H9 (cell line): ENCODE measurements around the gene SSTR4. TPM values are rescaled to one million over a fixed set of nuclear protein-coding genes. Genes with fewer than 3 reads are reported as not detected.

Experiments
- DNase-seq: peaks from one replicate; pipeline ENCODE4 v3.0.0-alpha.2; 2017
- H2AFZ ChIP-seq: one replicate; pipeline ENCODE4 v1.6.1; 2013; ENCODE audit warnings: mild to moderate bottlenecking, low read length, control low read depth, moderate library complexity
- H2AK5ac ChIP-seq: 2 replicates; pipeline ENCODE4 v1.6.1; 2013; ENCODE audit warnings: low read length, control low read depth, mixed read lengths; ENCODE audit not compliant: insufficient read length
- H2BK120ac ChIP-seq: one replicate; pipeline ENCODE4 v1.6.1; 2013; ENCODE audit warnings: low read depth, mild to moderate bottlenecking, low read length, control low read depth, inconsistent platforms; ENCODE audit not compliant: poor library complexity, severe bottlenecking
- H2BK12ac ChIP-seq: 2 replicates; pipeline ENCODE4 v1.6.1; 2013; ENCODE audit warnings: low read length, control low read depth, mixed read lengths, low read depth; ENCODE audit not compliant: insufficient read length
- H2BK15ac ChIP-seq: 2 replicates; pipeline ENCODE4 v1.6.1; 2013; ENCODE audit warnings: low read depth, low read length, control low read depth
- H2BK20ac ChIP-seq: one replicate; pipeline ENCODE4 v1.6.1; 2013; ENCODE audit warnings: low read depth, mild to moderate bottlenecking, low read length, control low read depth, inconsistent platforms; ENCODE audit not compliant: poor library complexity, severe bottlenecking
- H2BK5ac ChIP-seq: 2 replicates; pipeline ENCODE4 v1.6.1; 2013; ENCODE audit warnings: low read length, control low read depth, mixed read lengths; ENCODE audit not compliant: insufficient read length
- H3K14ac ChIP-seq: 2 replicates; pipeline ENCODE4 v1.6.1; 2013; ENCODE audit warnings: low read length, control low read depth; ENCODE audit not compliant: insufficient read depth
- H3K18ac ChIP-seq: 2 replicates; pipeline ENCODE4 v1.6.1; 2013; ENCODE audit warnings: low read depth, mild to moderate bottlenecking, mixed read lengths, low read length, control low read depth; ENCODE audit not compliant: insufficient read length
- H3K23ac ChIP-seq: 2 replicates; pipeline ENCODE4 v1.6.1; 2013; ENCODE audit warnings: low read length, control low read depth, mixed read lengths, low read depth; ENCODE audit not compliant: insufficient read length
- H3K23me2 ChIP-seq: 2 replicates; pipeline ENCODE4 v1.6.1; 2013; ENCODE audit warnings: low read depth, mild to moderate bottlenecking, mixed read lengths, low read length, control low read depth; ENCODE audit not compliant: insufficient read length, poor library complexity, severe bottlenecking
- H3K27ac ChIP-seq: 2 replicates; pipeline ENCODE4 v1.5.1; 2013; ENCODE audit warnings: low read length, control low read depth, mixed read lengths, low read depth; ENCODE audit not compliant: insufficient read length
- H3K27me3 ChIP-seq: 2 replicates; pipeline ENCODE4 v1.6.1; 2013; ENCODE audit warnings: low read length, control low read depth, inconsistent platforms; ENCODE audit not compliant: insufficient read depth
- H3K4ac ChIP-seq: 2 replicates; pipeline ENCODE4 v1.6.1; 2013; ENCODE audit warnings: low read depth, mild to moderate bottlenecking, control low read depth, inconsistent platforms, low read length, moderate library complexity
- H3K4me1 ChIP-seq: 2 replicates; pipeline ENCODE4 v1.6.1; 2013; ENCODE audit warnings: low read length, control low read depth, inconsistent platforms; ENCODE audit not compliant: insufficient read depth
- H3K4me2 ChIP-seq: 2 replicates; pipeline ENCODE4 v1.6.1; 2013; ENCODE audit warnings: low read length, control low read depth, mixed read lengths; ENCODE audit not compliant: insufficient read length, insufficient read depth
- H3K56ac ChIP-seq: 2 replicates; pipeline ENCODE4 v1.6.1; 2013; ENCODE audit warnings: low read depth, mild to moderate bottlenecking, mixed read lengths, low read length, control low read depth; ENCODE audit not compliant: insufficient read length
- H3K79me1 ChIP-seq: 2 replicates; pipeline ENCODE4 v1.6.1; 2013; ENCODE audit warnings: low read depth, mild to moderate bottlenecking, moderate library complexity, low read length, control low read depth, inconsistent platforms; ENCODE audit not compliant: insufficient read depth, poor library complexity, severe bottlenecking
- H3K79me2 ChIP-seq: 2 replicates; pipeline ENCODE4 v1.6.1; 2013; ENCODE audit warnings: low read length, control low read depth, inconsistent platforms; ENCODE audit not compliant: insufficient read depth
- H3K9ac ChIP-seq: 2 replicates; pipeline ENCODE4 v1.6.1; 2013; ENCODE audit warnings: low read length, control low read depth, mixed read lengths; ENCODE audit not compliant: insufficient read length; ENCODE audit errors: extremely low read depth
- H3K9me3 ChIP-seq: one replicate; pipeline ENCODE4 v1.6.1; 2013; ENCODE audit warnings: low read depth, low read length, inconsistent platforms; ENCODE audit not compliant: control insufficient read depth
- H3T11ph ChIP-seq: one replicate; pipeline ENCODE4 v1.6.1; 2013; ENCODE audit warnings: mild to moderate bottlenecking, low read length, control low read depth, inconsistent platforms
- H4K20me1 ChIP-seq: one replicate; pipeline ENCODE4 v1.6.1; 2013; ENCODE audit not compliant: control insufficient read depth, insufficient read length, insufficient read depth
- H4K5ac ChIP-seq: 2 replicates; pipeline ENCODE4 v1.6.1; 2013; ENCODE audit warnings: low read depth, mild to moderate bottlenecking, mixed read lengths, low read length, control low read depth; ENCODE audit not compliant: insufficient read length
- H4K8ac ChIP-seq: replicated peaks from 2 replicates; pipeline ENCODE4 v1.6.1; 2013; ENCODE audit warnings: low read length, control low read depth, mixed read lengths, low read depth; ENCODE audit not compliant: insufficient read length
- H4K91ac ChIP-seq: 2 replicates; pipeline ENCODE4 v1.6.1; 2013; ENCODE audit warnings: low read depth, mild to moderate bottlenecking, moderate library complexity, mixed read lengths, low read length, control low read depth; ENCODE audit not compliant: insufficient read length
- H3K27ac Mint-ChIP-seq, 3 experiments: 2 replicates in 2 of 3; 3 replicates in 1 of 3; pipeline ENCODE4 v1.8.0; 2020 to 2021; ENCODE audit warnings: mixed read lengths in 3 of 3, mild to moderate bottlenecking in 1 of 3, moderate library complexity in 1 of 3
- H3K27me3 Mint-ChIP-seq: 2 replicates; pipeline ENCODE4 v1.8.0; 2021; ENCODE audit warnings: low read depth, mild to moderate bottlenecking, moderate library complexity, mixed read lengths
- H3K36me3 Mint-ChIP-seq, 3 experiments: 2 replicates in 2 of 3; 3 replicates in 1 of 3; pipeline ENCODE4 v1.8.0; 2020 to 2021; ENCODE audit warnings: low read depth in 3 of 3, mixed read lengths in 3 of 3; ENCODE audit not compliant: insufficient read depth in 1 of 3
- H3K4me1 Mint-ChIP-seq, 2 experiments: 2 replicates each; pipeline ENCODE4 v1.8.0; 2020; ENCODE audit warnings: mixed read lengths in 2 of 2
- H3K4me3 Mint-ChIP-seq, 2 experiments: 2 replicates in 1 of 2; 3 replicates in 1 of 2; pipeline ENCODE4 v1.8.0; 2020 to 2021; ENCODE audit warnings: mild to moderate bottlenecking in 2 of 2, mixed read lengths in 2 of 2, moderate library complexity in 1 of 2
- H3K9me3 Mint-ChIP-seq, 2 experiments: 2 replicates in 1 of 2; 3 replicates in 1 of 2; pipeline ENCODE4 v1.8.0; 2020; ENCODE audit warnings: mild to moderate bottlenecking in 2 of 2, mixed read lengths in 2 of 2, moderate library complexity in 1 of 2
- CTCF ChIP-seq: fragments of 200-600 bp; sonication (generic); conservative IDR thresholded peaks from 3 replicates; pipeline ENCODE4 v1.8.0; 2021; ENCODE audit warnings: antibody characterized with exemption, mild to moderate bottlenecking
- WGBS: extraction: QIAGEN DNeasy Blood & Tissue Kit; methylation state at CpG from one replicate; pipeline ENCODE4 v1.1.7; 2013; ENCODE audit warnings: missing lambda C conversion rate, low lambda C conversion rate, mixed read lengths; ENCODE audit not compliant: insufficient read length; ENCODE audit errors: extremely low coverage; 5-methylcytosine and 5-hydroxymethylcytosine counted together
- total RNA-seq: library from RNA; stranded (reverse); gene quantifications from 2 replicates; pipeline ENCODE4 v1.2.1, GENCODE V29; 2021

SSTR4 gene
- total RNA-seq, 1 experiment from 2014 or later = not detected

- no peaks in the 10 kb centered on the region for H3K23me2 ChIP-seq
- no peak overlapping the region for H3K9ac ChIP-seq
- H4K20me1 ChIP-seq = no peaks in the 10 kb centered on the region
- no peak overlapping the region for H2AK5ac ChIP-seq
- no peak overlapping the region for H2BK5ac ChIP-seq
- H3K4me2 ChIP-seq = no peak overlapping the region
- no peaks in the 10 kb centered on the region for H3K9me3 ChIP-seq
- DNase-seq = no peak
- H3K23ac ChIP-seq = no peak overlapping the region
- Mint-ChIP-seq H3K36me3 (no peaks in the 10 kb centered on the region), H3K9me3 (no peaks in the 10 kb centered on the region), H3K27me3 (0 out of 2 replicates have a peak, but pooled peaks cover 4% of the 10 kb centered on the region), H3K4me1 (peaks cover 14 to 17% of the 10 kb centered on the region in 2 experiments), H3K27ac (no peak overlapping the region), H3K4me3 (no peak overlapping the region)
- H3K27ac ChIP-seq = no peak overlapping the region
- H2BK20ac ChIP-seq = no peak overlapping the region
- no peak overlapping the region for H2AFZ ChIP-seq
- TF ChIP-seq CTCF = no peak
- H3K79me1 ChIP-seq = no peaks in the 10 kb centered on the region
- no peaks in the 10 kb centered on the region for H3K79me2 ChIP-seq
- no CpG with 5 or more reads among the region's 2 CpGs for WGBS
- H3K4me1 ChIP-seq = no peaks in the 10 kb centered on the region; the same call in 1 of the 2 replicates
- no peak overlapping the region for H4K91ac ChIP-seq
- no peak overlapping the region for H2BK120ac ChIP-seq
- no peak overlapping the region for H3K18ac ChIP-seq
- no peak overlapping the region for H3K4ac ChIP-seq
- no peak overlapping the region for H2BK15ac ChIP-seq
- no peaks in the 10 kb centered on the region for H3K27me3 ChIP-seq
- H3K14ac ChIP-seq = no peak overlapping the region
- no peak overlapping the region for H3K56ac ChIP-seq
- no peak overlapping the region for H4K8ac ChIP-seq
- H2BK12ac ChIP-seq = no peak overlapping the region
- H3T11ph ChIP-seq = no peak overlapping the region
- H4K5ac ChIP-seq = no peak overlapping the region
Measured at GRCh38 chr20:23079926-23080325, 44.8 kb downstream of the SSTR4 start.
